ENCODE results near the gene KRT36. TPM values are rescaled to one million over a fixed set of nuclear protein-coding genes. Genes with fewer than 3 reads are reported as not detected.

Gene KRT36
- total RNA-seq, 1 donor from 2014 or later = not detected

- DNase-seq (ENCODE audit: low read depth in 2 of 2) = no peak
These were observed 9.6 kb downstream of the KRT36 start for GRCh38 chr17:41480136-41480535.

- DNase-seq (ENCODE audit: low read depth in 2 of 2) = no peak
These were observed 11.5 kb downstream of the KRT36 start for GRCh38 chr17:41478237-41478636.

DNA sequence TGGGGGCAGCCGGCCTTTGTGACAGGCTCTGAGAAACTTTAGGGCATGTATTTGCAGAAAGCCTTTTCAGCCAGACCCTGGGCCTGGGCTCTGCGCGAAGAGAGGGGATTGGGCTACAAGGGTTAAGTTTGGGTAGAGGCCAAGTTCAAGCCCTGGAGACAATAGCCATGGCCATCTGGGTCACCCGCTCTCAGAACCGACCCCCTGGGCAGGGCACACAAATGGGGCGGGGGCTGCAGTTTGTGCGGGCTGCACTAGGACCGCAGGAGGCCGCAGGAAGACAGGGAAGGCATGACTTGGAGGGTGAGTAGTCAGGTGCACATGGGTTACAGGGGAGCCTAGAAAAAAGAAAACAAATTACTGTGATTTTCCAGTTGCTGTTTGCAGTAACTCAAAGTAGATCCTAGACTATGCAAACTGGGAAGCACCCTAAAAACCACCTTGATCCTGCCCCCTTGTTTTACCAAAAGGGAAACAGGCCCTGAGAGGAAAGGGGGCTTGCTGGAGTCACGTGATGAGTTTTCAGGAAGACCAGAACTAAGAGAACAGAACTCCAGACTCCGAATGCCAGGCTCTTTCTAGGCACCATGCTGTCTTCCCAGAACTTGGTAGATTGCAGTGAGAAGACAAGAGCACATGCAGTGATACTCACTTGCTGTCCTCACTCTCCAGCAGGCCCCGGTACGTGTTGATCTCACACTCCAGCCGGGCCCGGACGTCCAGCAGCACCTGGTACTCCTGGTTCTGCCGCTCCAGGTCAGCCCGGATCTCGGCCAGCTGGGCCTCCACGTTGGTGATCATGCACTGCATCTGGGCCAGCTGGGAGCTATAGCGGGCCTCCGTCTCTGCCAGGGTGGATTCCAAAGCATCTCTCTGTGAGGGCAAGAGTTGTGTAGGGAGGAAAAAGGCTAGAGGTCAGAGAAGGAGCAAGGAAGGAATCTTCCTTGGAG lies 12.6 kb downstream of the KRT36 start:
- no peak for DNase-seq (ENCODE audit: low read depth in 2 of 2)

DNA sequence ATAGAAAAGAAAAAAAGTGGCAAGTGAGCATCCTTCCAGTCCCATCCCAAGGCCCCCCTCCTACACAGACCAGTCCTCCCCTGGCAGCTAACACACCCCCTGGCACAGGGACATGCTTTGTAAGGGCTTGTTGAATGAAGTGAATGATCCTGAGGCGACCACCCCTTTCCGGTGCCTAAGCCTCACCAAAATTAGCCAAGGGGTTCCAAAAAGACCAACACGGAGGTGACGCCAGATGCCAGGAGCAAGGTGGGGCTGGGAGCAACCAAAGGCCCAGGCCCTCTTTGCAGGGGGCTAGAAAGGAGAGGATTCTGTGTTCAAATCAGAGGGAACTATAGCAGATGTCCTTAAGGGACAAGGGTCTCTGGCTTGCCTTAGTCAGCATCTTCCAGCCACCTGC lies 14.3 kb downstream of the KRT36 start:
- no peak for DNase-seq (ENCODE audit: low read depth in 2 of 2)

GRCh38 chr17:41474863-41475262 lies 14.8 kb downstream of the KRT36 start:
- no peak for DNase-seq (ENCODE audit: low read depth in 2 of 2)

- DNase-seq (ENCODE audit: low read depth in 2 of 2) = no peak
These were observed 21.4 kb downstream of the KRT36 start for GRCh38 chr17:41468346-41468745.

GRCh38 chr17:41467561-41467960 lies 22.1 kb downstream of the KRT36 start:
- no peak for DNase-seq (ENCODE audit: low read depth in 2 of 2)

DNA sequence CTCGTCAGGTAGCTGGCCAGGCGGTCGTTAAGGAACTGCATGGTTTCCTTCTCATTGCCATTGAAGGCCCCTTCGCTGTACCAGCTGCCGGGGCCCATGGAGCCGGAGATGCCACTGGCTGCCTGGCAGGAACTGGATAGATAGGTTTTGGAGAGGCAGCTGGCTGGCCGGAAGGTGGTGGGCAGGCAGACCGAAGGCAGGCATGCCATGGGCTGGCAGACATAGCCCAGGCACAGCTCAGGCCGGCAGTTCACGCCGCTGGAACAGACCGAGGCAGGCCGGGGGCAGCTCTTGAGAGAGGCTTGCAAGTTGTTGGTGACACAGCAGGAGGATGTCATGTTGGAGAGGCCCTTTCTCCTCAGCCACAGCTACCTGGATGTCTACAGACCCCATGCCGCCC lies 22.7 kb downstream of the KRT36 start, which contains the start of gene KRT32:
TSS of gene KRT32 (minus strand) at position 399 of the 400 bp plus-strand sequence. CDS start at position 338, 61 bp downstream.
- no peak for DNase-seq (ENCODE audit: low read depth in 2 of 2)

- peak in 1 of 2 donors; percentile 60 for DNase-seq (ENCODE audit: low read depth in 2 of 2)
These were observed 25.0 kb downstream of the KRT36 start for GRCh38 chr17:41464682-41465081.

DNA sequence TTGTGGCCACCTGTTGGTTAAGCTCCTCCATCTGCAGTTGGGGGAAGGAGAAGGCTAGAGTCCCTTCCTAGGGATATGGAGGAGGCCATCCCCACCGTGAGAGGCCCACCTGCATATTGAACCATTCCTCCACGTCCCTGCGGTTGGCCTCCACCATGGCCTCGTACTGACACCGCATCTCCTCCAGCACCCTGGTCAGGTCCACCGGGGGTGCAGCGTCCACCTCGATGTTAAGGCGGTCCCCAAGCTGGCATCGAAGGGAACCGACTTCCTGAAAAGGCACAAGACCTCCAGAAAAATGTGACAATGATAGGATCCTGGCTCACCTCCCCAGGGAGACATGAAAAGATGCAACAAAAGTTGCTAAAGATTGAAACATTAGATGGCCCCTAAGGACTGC lies 25.5 kb downstream of the KRT36 start:
- no peak for DNase-seq (ENCODE audit: low read depth in 2 of 2)

DNA sequence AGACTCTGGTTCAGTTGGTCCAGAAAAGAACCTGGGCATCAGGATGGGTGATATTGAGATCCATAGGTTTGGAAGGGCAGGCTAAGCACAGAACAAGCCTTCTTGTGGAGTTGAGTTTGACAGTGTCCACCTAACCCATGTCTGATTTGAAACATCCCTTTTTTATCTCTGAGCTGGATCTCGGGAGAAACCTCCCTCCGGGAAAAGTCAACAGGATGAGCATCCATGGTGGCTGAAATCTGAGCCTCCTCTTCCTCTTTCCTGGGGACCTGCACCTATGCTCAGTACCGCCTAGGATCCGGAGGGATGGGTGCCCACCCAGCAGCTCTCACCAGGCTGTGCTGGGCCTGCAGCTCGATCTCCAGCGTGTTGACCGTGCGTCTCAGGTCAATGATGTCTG lies 26.0 kb downstream of the KRT36 start:
- no peak for DNase-seq (ENCODE audit: low read depth in 2 of 2)

GRCh38 chr17:41462705-41463104 lies 27.0 kb downstream of the KRT36 start:
- DNase-seq (ENCODE audit: low read depth in 2 of 2) = no peak

GRCh38 chr17:41457676-41458075 lies 32.0 kb downstream of the KRT36 start:
- DNase-seq (ENCODE audit: low read depth in 2 of 2) = no peak

DNA sequence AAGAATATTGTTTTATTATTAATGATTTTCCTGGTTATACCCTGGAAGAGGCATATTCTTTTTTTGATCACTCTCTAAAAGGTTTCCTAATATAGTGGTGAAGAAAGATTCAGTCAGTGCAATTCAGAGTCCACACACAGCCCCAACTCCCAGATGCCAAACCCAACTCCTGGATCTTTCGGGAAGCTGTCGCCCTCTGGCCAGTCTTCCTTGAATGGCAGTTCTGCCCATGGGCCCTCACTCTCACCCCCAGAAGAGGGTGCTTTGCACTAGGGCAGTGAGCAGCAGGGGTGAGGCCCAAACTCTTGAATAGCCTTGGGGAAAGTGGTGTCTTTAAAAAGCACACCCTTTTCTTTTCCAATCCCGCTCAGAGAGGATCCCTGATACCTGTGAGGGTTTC lies 33.5 kb downstream of the KRT36 start:
- DNase-seq (ENCODE audit: low read depth in 2 of 2) = no peak

DNA sequence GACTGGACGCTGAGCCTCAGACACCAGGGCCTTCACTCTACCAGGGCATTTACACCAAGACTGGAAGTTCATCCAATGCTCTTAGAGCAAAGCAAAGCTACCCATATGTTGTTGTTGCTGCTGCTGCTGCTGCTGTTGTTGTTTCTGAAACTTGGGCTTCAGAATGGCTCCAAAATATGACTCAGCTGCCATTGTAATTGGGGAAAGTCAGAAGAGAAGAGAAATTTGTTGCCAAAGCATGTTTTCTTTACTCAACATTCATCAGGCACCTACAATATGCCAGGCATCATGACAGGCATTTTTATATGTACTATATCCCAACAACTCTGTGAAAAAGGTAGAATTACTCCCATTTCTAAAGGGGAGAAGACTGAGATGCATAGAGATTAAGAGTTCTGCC lies 34.5 kb downstream of the KRT36 start:
- DNase-seq (ENCODE audit: low read depth in 2 of 2) = no peak

DNA sequence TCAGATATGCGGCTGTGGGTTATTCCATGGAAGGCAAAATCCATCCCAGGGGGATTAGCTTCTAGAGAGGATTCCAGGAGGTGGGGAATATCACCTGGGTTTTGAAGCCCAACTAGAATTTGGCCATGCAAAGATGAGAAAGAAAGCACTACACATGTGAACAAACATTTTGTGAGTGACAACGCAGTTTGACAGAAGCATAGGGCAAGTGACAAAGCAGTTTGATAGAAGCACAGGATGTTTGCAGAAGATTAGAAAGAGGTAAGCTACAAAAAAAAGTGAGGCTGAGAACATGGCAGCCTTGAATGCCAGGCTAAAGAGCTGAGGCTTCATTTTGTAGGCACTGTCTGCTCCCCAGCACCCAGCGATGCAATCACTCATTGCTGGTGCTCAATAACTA lies 36.6 kb downstream of the KRT36 start:
- DNase-seq (ENCODE audit: low read depth in 2 of 2) = no peak

- DNase-seq (ENCODE audit: low read depth in 2 of 2) = no peak
These were observed 37.4 kb downstream of the KRT36 start for GRCh38 chr17:41452281-41452680.

- no peak for DNase-seq (ENCODE audit: low read depth in 2 of 2)
These were observed 38.5 kb downstream of the KRT36 start for GRCh38 chr17:41451154-41451728.

DNA sequence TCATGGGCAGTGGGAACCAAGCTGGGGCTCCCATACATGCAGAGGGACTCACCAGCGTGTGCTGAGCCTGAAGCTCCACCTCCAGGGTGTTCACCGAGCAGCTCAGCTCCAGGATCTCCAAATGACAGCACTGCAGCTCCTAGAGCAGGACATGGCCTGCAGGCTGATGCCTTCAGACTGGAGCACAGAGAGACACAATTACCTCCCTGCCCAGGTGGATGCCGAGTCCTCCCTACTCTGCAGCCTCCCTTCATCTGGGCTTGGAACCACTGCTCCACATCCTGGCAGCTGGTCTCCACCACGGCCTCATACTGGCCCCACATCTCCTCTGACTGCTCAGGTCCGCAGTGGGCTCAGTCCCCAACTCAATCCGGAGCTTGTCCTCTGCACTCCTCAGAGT lies 40.7 kb downstream of the KRT36 start:
- DNase-seq (ENCODE audit: low read depth in 2 of 2) = no peak

DNA sequence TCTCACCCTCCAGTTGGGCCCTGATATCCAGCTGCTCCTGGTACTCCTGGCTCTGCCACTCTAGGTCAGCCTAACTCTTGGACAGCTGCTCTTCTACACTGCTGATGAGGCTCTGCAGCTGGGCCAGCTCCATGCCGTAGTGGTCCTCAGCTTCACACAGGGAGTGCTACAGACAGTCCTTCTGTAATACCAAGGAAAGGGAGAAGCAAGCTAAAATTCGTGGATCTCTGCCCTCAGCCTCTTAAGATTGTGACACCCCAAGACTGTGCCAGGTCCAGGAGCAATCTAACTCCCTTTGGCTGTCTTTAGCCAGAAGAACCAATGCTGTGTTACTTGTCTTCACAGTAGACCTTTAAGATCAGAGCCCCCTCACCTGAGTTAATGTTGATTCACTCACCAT lies 41.2 kb downstream of the KRT36 start:
- no peak for DNase-seq (ENCODE audit: low read depth in 2 of 2)

DNA sequence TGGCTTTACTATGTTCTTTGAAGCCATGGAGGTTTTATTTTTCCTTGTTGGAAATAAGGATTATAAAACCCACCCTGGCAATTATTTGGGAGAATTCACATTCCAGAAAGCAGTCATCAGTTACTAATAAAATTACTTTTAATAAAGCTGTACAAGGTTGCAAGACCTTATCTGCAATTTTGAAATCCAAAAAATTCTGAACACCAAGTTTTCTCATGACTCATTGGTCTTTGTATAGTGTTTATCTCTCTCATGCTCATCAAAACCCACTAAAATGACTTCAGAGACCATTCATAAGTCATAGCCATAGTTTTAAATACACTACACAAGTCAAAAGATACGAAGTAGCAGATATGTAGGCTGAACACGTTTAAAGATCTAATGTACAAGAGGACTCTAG lies 42.9 kb downstream of the KRT36 start:
- no peak for DNase-seq (ENCODE audit: low read depth in 2 of 2)

GRCh38 chr17:41444640-41445039 lies 45.1 kb downstream of the KRT36 start:
- no peak for DNase-seq (ENCODE audit: low read depth in 2 of 2)

DNA sequence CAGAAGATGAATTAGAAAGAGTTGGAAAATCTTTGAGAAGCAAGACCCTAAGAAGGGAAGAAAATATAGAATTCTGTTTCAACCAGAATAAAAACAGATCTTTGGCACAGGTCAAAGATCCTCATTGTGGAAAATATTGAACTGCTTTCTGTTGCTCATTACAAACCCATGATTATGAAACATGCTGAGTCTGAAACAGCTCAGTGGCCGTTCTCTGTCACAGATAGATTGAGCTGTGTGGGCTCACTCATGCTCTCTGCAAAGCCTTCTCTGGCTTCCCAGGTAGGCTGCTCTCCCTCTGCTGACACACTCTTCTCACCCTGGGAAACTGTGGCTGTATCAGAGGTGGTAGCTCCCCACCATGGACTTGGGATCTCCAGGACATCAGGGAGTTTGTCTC lies 45.5 kb downstream of the KRT36 start:
- no peak for DNase-seq (ENCODE audit: low read depth in 2 of 2)

All from lung microvascular endothelial cell (primary cell).